Adipocyte (in vitro differentiated cells): ENCODE results near the gene WDR45B.
A peak's percentile ranks its signal among the peaks of the same experiment; 100 is the strongest.

Experiments used
- DNase-seq: peaks from one replicate; pipeline ENCODE4 v3.0.0-alpha.2; 2015; ENCODE audit warnings: low read depth
- H3K27me3 ChIP-seq: replicated peaks from 2 replicates; pipeline ENCODE4 v1.7.0; 2013; ENCODE audit warnings: mild to moderate bottlenecking, low read length, moderate library complexity; ENCODE audit not compliant: control insufficient read depth, insufficient read depth
- H3K36me3 ChIP-seq: 2 replicates; pipeline ENCODE4 v1.7.0; 2013; ENCODE audit warnings: low read length, mild to moderate bottlenecking, moderate library complexity; ENCODE audit not compliant: control insufficient read depth, insufficient read depth, severe bottlenecking
- H3K4me1 ChIP-seq: 2 replicates; pipeline ENCODE4 v1.7.0; 2013; ENCODE audit warnings: mild to moderate bottlenecking, low read length, moderate library complexity; ENCODE audit not compliant: control insufficient read depth, insufficient read depth
- H3K4me3 ChIP-seq: 2 replicates; pipeline ENCODE4 v1.7.0; 2013; ENCODE audit warnings: mild to moderate bottlenecking, low read length, moderate library complexity
- H3K9ac ChIP-seq: 2 replicates; pipeline ENCODE4 v1.7.0; 2013; ENCODE audit warnings: mild to moderate bottlenecking, low read length, moderate library complexity
- H3K9me3 ChIP-seq: 2 replicates; pipeline ENCODE4 v1.7.0; 2013; ENCODE audit warnings: mild to moderate bottlenecking, low read length, moderate library complexity; ENCODE audit not compliant: control insufficient read depth

The WDR45B gene

DNA sequence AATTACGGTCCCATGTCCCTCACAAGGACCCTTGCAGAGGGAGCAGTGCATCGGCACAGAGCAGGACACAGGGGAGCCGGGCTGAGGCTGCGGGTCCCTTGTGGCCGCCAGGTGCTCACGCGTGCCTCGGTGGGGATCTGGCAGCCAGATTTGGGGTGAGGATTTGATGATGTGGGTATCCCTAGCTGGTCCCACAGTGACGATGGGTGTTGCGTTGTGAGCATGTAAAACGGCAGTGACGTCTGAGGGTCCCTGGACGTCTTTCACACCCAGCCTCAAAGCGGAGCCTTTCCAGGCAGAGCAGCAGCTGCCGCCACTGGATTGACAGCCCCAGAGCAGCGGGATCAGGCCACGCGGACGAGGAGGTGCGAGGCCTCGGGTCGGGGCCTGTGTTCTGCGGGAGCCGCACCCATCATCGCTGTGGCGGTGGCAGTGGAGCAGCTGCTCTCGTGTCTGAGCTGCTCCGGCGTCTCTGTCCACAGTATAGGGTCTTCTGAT lies 54.6 kb downstream of the WDR45B start:
- Histone ChIP-seq H3K27me3 (no peaks in the 10 kb centered on the region), H3K9me3 (no peaks in the 10 kb centered on the region), H3K9ac (peak overlapping the region; percentile 88), H3K4me1 (peaks cover 32% of the 10 kb centered on the region), H3K4me3 (peak overlapping the region; percentile 83), H3K36me3 (peaks cover 27% of the 10 kb centered on the region)
- no peak for DNase-seq

- peaks cover 28% of the 10 kb centered on the region for H3K4me1 ChIP-seq
- peaks cover 30% of the 10 kb centered on the region for H3K36me3 ChIP-seq
- H3K9me3 ChIP-seq = no peaks in the 10 kb centered on the region
- no peaks in the 10 kb centered on the region for H3K27me3 ChIP-seq
- peak overlapping the region; percentile 83 for H3K4me3 ChIP-seq
- DNase-seq = peak; percentile 83
- H3K9ac ChIP-seq = peak overlapping the region; percentile 88
Measured at GRCh38 chr17:82592767-82593589, 55.3 kb downstream of the WDR45B start.

DNA sequence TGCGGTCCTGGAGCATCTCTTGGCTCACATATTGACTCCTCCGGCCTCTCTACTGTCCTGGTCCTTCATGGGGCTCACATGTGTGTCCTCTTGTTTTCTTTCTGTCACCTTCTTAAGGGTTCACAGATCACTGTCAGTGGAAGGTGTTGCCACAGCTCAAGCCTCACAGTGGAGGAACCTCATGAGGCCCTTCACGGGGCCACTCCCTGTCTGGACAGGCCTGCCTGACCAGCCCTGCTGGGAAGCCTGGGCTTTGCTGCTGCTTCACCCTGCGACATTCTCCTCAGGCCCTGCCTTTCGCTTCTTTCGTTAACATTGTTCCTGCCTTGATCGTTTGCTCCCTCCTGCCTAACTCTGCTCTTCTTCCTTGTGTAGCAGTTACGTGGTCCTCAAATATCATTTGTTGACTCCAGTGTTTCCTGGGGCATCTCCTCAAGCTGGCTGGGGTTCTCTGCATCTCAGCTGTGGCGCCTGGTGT lies 55.9 kb downstream of the WDR45B start:
- no peaks in the 10 kb centered on the region for H3K27me3 ChIP-seq
- no peaks in the 10 kb centered on the region for H3K9me3 ChIP-seq
- H3K36me3 ChIP-seq = peaks cover 35% of the 10 kb centered on the region
- peaks cover 28% of the 10 kb centered on the region for H3K4me1 ChIP-seq
- DNase-seq = no peak
- H3K4me3 ChIP-seq = peak overlapping the region; percentile 83
- H3K9ac ChIP-seq = peak overlapping the region; percentile 16

GRCh38 chr17:82590881-82591539 lies 57.2 kb downstream of the WDR45B start:
- Histone ChIP-seq H3K9ac (no peak overlapping the region), H3K9me3 (no peaks in the 10 kb centered on the region), H3K4me3 (no peak overlapping the region), H3K4me1 (peaks cover 28% of the 10 kb centered on the region), H3K27me3 (no peaks in the 10 kb centered on the region), H3K36me3 (peaks cover 29% of the 10 kb centered on the region)
- no peak for DNase-seq

GRCh38 chr17:82590216-82590615 lies 58.0 kb downstream of the WDR45B start:
- no peaks in the 10 kb centered on the region for H3K27me3 ChIP-seq
- peaks cover 25% of the 10 kb centered on the region for H3K36me3 ChIP-seq
- DNase-seq = no peak
- no peaks in the 10 kb centered on the region for H3K9me3 ChIP-seq
- H3K9ac ChIP-seq = no peak overlapping the region
- H3K4me1 ChIP-seq = peaks cover 28% of the 10 kb centered on the region
- H3K4me3 ChIP-seq = no peak overlapping the region

- Histone ChIP-seq H3K9me3 (no peaks in the 10 kb centered on the region), H3K9ac (no peak overlapping the region), H3K4me3 (no peak overlapping the region), H3K36me3 (peaks cover 22% of the 10 kb centered on the region), H3K4me1 (peaks cover 32% of the 10 kb centered on the region), H3K27me3 (no peaks in the 10 kb centered on the region)
- DNase-seq = no peak
Measured at GRCh38 chr17:82589851-82590180, 58.4 kb downstream of the WDR45B start.

DNA sequence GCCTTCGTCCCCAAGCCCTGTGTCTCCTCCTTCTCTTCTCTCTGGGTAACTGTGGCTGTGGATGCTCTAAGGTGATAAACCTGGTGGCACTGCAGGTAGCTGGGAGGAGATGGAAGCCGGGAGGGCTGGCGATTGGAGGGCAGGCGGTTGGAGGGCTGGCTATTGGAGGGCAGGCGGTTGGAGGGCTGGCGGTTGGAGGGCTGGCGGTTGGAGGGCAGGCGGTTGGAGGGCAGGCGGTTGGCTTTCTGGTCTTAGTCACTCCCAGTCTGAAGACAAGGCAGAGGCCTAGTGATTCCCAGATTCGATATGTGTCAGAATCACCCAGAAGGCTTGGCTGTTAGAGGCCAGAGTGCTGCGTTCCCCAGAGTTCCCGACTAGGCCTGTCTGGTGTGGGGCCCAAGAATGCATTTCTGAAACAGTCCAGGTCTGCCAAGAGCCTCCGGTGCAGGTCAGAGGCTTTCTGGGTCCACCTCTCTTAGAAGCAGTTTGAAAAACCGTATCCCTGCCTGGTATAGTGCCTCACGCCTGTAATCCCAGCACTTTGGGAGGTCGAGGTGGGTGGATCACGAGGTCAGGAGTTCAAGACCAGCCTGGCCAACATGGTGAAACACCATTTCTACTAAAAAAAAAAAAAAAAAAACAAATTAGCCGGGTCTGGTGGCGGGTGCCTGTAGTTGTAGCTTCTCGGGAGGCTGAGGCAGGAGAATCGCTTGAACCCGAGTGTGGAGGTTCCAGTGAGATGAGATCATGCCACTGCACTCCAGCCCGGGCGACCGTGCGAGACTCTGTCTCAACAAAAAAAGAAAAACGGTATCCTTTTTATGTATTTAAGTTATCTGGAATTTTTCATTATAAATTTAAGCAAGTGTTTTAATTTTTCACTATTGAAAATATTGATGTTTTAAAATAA lies 59.7 kb downstream of the WDR45B start:
- Histone ChIP-seq H3K27me3 (no peaks in the 10 kb centered on the region), H3K36me3 (peaks cover 28% of the 10 kb centered on the region), H3K4me3 (no peak overlapping the region), H3K4me1 (peaks cover 31% of the 10 kb centered on the region), H3K9me3 (no peaks in the 10 kb centered on the region), H3K9ac (no peak overlapping the region)
- no peak for DNase-seq

- peaks cover 26% of the 10 kb centered on the region for H3K4me1 ChIP-seq
- no peak overlapping the region for H3K4me3 ChIP-seq
- no peaks in the 10 kb centered on the region for H3K27me3 ChIP-seq
- peaks cover 37% of the 10 kb centered on the region for H3K36me3 ChIP-seq
- no peak for DNase-seq
- H3K9me3 ChIP-seq = no peaks in the 10 kb centered on the region
- no peak overlapping the region for H3K9ac ChIP-seq
Measured at GRCh38 chr17:82587234-82588086, 60.8 kb downstream of the WDR45B start.

- no peaks in the 10 kb centered on the region for H3K9me3 ChIP-seq
- DNase-seq = no peak
- peaks cover 37% of the 10 kb centered on the region for H3K36me3 ChIP-seq
- no peaks in the 10 kb centered on the region for H3K27me3 ChIP-seq
- no peak overlapping the region for H3K9ac ChIP-seq
- H3K4me1 ChIP-seq = peaks cover 26% of the 10 kb centered on the region
- H3K4me3 ChIP-seq = no peak overlapping the region
Measured at GRCh38 chr17:82586576-82587233, 61.5 kb downstream of the WDR45B start.
